ENCODE results near the gene GRIP2. TPM values are rescaled to one million over a fixed set of nuclear protein-coding genes. Genes with fewer than 3 reads are reported as not detected.

GRIP2 gene
- polyA plus RNA-seq, 1 donor (not counting 4 experiments of a cell fraction or from before 2014, with no cell fraction given): 0.01 TPM

DNA sequence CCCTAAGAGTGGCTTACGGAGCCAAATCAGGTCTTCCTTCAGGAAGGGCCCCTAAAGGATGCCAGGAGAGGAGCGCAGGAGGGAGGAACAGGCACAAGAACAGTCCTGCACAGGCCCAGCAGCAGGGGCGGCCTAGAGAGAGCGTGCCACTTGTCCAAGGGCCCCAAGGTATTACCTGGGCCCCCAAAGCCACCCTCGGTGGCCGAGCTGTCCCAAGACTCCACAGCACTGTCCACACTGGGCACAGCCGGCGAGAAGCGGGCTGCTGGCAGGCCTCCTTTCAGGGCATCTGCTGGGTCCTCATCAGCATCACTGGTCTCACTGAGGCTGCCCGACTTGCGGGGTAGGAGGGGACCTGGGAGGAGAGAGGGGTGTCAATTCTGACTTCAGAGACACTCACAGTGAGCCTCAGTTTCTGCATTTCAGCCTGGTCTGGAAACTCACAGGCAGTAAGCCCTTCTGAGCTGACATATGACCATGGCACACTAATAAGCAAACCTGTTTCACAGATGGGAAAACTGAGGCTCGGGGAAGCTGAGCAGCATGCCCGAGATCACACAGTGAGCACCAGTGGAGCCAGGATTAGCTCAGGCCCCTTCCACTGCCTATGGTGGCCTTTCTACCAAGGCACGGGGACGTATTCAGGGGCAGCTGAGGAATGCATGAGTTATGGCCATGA lies 33.4 kb downstream of the GRIP2 start:
- no peaks in the 10 kb centered on the region for H3K79me2 ChIP-seq (ENCODE audit: control insufficient read depth, insufficient read depth, low read length)
- no peak for DNase-seq (ENCODE audit: low read depth, low spot score)
- H3K9ac ChIP-seq (ENCODE audit: control insufficient read depth, extremely low read depth, insufficient read depth, low read length): no peak overlapping the region
- dilution Hi-C loops (cut with MboI; ENCODE audit: extremely low pct_ligation_motif_present, low sequenced_read_pairs): no loop called here
- H3K27ac ChIP-seq (ENCODE audit: control insufficient read depth, insufficient read depth, low read length): no peak overlapping the region
- H3K4me1 ChIP-seq (ENCODE audit: control insufficient read depth, extremely low read depth, insufficient read depth, low read length): no peaks in the 10 kb centered on the region
- H3K9me1 ChIP-seq (ENCODE audit: control insufficient read depth, extremely low read depth, insufficient read depth, low read length): no peaks in the 10 kb centered on the region
- FAIRE-seq: no peak
- H3K27me3 ChIP-seq (ENCODE audit: control insufficient read depth, extremely low read depth, insufficient read depth, low read length): peaks cover 10% of the 10 kb centered on the region
- H3K36me3 ChIP-seq (ENCODE audit: control insufficient read depth in 2 of 2, extremely low read depth in 1 of 2, insufficient read depth in 2 of 2, low read length in 2 of 2): no peaks in the 10 kb centered on the region
- H4K20me1 ChIP-seq (ENCODE audit: control insufficient read depth, extremely low read depth, insufficient read depth, low read length): no peaks in the 10 kb centered on the region
- no peaks in the 10 kb centered on the region for H3K9me3 ChIP-seq (ENCODE audit: control insufficient read depth, low read depth, low read length)
- no peak overlapping the region for H3K4me2 ChIP-seq (ENCODE audit: control insufficient read depth, extremely low read depth, insufficient read depth, low read depth, low read length)
- TF ChIP-seq, protein P1, sequence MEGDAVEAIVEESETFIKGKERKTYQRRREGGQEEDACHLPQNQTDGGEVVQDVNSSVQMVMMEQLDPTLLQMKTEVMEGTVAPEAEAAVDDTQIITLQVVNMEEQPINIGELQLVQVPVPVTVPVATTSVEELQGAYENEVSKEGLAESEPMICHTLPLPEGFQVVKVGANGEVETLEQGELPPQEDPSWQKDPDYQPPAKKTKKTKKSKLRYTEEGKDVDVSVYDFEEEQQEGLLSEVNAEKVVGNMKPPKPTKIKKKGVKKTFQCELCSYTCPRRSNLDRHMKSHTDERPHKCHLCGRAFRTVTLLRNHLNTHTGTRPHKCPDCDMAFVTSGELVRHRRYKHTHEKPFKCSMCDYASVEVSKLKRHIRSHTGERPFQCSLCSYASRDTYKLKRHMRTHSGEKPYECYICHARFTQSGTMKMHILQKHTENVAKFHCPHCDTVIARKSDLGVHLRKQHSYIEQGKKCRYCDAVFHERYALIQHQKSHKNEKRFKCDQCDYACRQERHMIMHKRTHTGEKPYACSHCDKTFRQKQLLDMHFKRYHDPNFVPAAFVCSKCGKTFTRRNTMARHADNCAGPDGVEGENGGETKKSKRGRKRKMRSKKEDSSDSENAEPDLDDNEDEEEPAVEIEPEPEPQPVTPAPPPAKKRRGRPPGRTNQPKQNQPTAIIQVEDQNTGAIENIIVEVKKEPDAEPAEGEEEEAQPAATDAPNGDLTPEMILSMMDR (optimal IDR thresholded peaks at IDR 0.05 in 1 of 3, IDR thresholded peaks at IDR 0.05 in 1 of 3, conservative IDR thresholded peaks at IDR 0.05 in 1 of 3; ENCODE audit: extremely low read depth in 1 of 3, insufficient read depth in 2 of 3, low read length in 3 of 3): no peak
- no peak for TF ChIP-seq EZH2 (IDR thresholded peaks at IDR 0.05; ENCODE audit: low read length)
- H2AFZ ChIP-seq (ENCODE audit: control insufficient read depth, low read length): no peak overlapping the region
- no peak overlapping the region for H3K4me3 ChIP-seq (ENCODE audit: control insufficient read depth in 2 of 3, extremely low read depth in 1 of 3, insufficient read depth in 2 of 3, low read depth in 1 of 3, low read length in 3 of 3)

GRCh38 chr3:14505803-14506500 lies 34.2 kb downstream of the GRIP2 start:
- dilution Hi-C loops (cut with MboI; ENCODE audit: extremely low pct_ligation_motif_present, low sequenced_read_pairs): no loop called here
- no peaks in the 10 kb centered on the region for H3K4me1 ChIP-seq (ENCODE audit: control insufficient read depth, extremely low read depth, insufficient read depth, low read length)
- no peaks in the 10 kb centered on the region for H3K36me3 ChIP-seq (ENCODE audit: control insufficient read depth in 2 of 2, extremely low read depth in 1 of 2, insufficient read depth in 2 of 2, low read length in 2 of 2)
- H4K20me1 ChIP-seq (ENCODE audit: control insufficient read depth, extremely low read depth, insufficient read depth, low read length): no peaks in the 10 kb centered on the region
- H3K4me2 ChIP-seq (ENCODE audit: control insufficient read depth, extremely low read depth, insufficient read depth, low read depth, low read length): no peak overlapping the region
- no peaks in the 10 kb centered on the region for H3K9me1 ChIP-seq (ENCODE audit: control insufficient read depth, extremely low read depth, insufficient read depth, low read length)
- no peak overlapping the region for H3K4me3 ChIP-seq (ENCODE audit: control insufficient read depth in 2 of 3, extremely low read depth in 1 of 3, insufficient read depth in 2 of 3, low read depth in 1 of 3, low read length in 3 of 3)
- H3K79me2 ChIP-seq (ENCODE audit: control insufficient read depth, insufficient read depth, low read length): no peaks in the 10 kb centered on the region
- H3K9ac ChIP-seq (ENCODE audit: control insufficient read depth, extremely low read depth, insufficient read depth, low read length): no peak overlapping the region
- no peak overlapping the region for H3K27ac ChIP-seq (ENCODE audit: control insufficient read depth, insufficient read depth, low read length)
- H3K27me3 ChIP-seq (ENCODE audit: control insufficient read depth, extremely low read depth, insufficient read depth, low read length): peaks cover 10% of the 10 kb centered on the region
- no peak for DNase-seq (ENCODE audit: low read depth, low spot score)
- no peak for FAIRE-seq
- no peak overlapping the region for H2AFZ ChIP-seq (ENCODE audit: control insufficient read depth, low read length)
- H3K9me3 ChIP-seq (ENCODE audit: control insufficient read depth, low read depth, low read length): no peaks in the 10 kb centered on the region
- TF ChIP-seq, protein P1 (optimal IDR thresholded peaks at IDR 0.05 in 1 of 3, IDR thresholded peaks at IDR 0.05 in 1 of 3, conservative IDR thresholded peaks at IDR 0.05 in 1 of 3; ENCODE audit: extremely low read depth in 1 of 3, insufficient read depth in 2 of 3, low read length in 3 of 3): no peak
- no peak for TF ChIP-seq EZH2 (IDR thresholded peaks at IDR 0.05; ENCODE audit: low read length)
